Panc1 (cell line): ENCODE measurements around the gene PPIL1. TPM values are rescaled to one million over a fixed set of nuclear protein-coding genes. Genes with fewer than 3 reads are reported as not detected.
"Not testable (repeated sequence)": the region's sequence is repeated elsewhere in the genome, so short reads cannot be mapped to it uniquely, and the experiment has no call there.

ENCODE experiments used
- ATAC-seq: fragments of 200-7000 bp; cut with Tn5 transposase; 2 replicates; pipeline ENCODE4 v1.9.1; 2020; ENCODE audit warnings: mild to moderate bottlenecking, moderate library complexity
- BruUV-seq: library from RNA; stranded (reverse); fragments of 400-500 nt; replicated peaks from 2 replicates; lab custom pipeline; 2021; lab: Mats Ljungman, UMichigan
- CTCF ChIA-PET: fragments of 300-600 bp; sonication (Branson Sonifier 250); formaldehyde crosslinking; loops from one replicate; lab custom pipeline; 2022; ENCODE audit warnings: antibody characterized with exemption; lab: Charles Lee
- POLR2A ChIA-PET: fragments of 300-600 bp; sonication (Branson Sonifier 250); formaldehyde crosslinking; loops from one replicate; lab custom pipeline; 2022; ENCODE audit warnings: antibody characterized with exemption; lab: Charles Lee
- DNase-seq: peaks from one replicate; pipeline ENCODE4 v3.0.0-alpha.2; 2010; ENCODE audit warnings: low read depth, low spot score
- H3K27ac ChIP-seq: 2 replicates; pipeline ENCODE4 v1.5.1; 2011; ENCODE audit warnings: mild to moderate bottlenecking, low read length, inconsistent platforms
- H3K27me3 ChIP-seq: fragments of 200-500 bp; sonication (Bioruptor generic); 2 replicates; pipeline ENCODE4 v1.6.0; 2014; ENCODE audit warnings: low read length, inconsistent platforms; ENCODE audit not compliant: control insufficient read depth, insufficient read depth
- H3K36me3 ChIP-seq: fragments of 200-500 bp; sonication (Bioruptor generic); 2 replicates; pipeline ENCODE4 v1.5.1; 2014; ENCODE audit warnings: inconsistent platforms, mild to moderate bottlenecking, low read length, moderate library complexity; ENCODE audit not compliant: control insufficient read depth, insufficient read depth
- H3K4me1 ChIP-seq: 2 replicates; pipeline ENCODE4 v1.5.1; 2011; ENCODE audit warnings: inconsistent platforms, mild to moderate bottlenecking, low read length, moderate library complexity; ENCODE audit not compliant: control insufficient read depth, insufficient read depth
- H3K4me3 ChIP-seq, 2 experiments: 2 replicates each; pipeline ENCODE4 v1.5.1; 2011 to 2012; ENCODE audit warnings: low read depth in 2 of 2, low read length in 2 of 2, mild to moderate bottlenecking in 2 of 2, inconsistent platforms in 1 of 2, moderate library complexity in 1 of 2
- H3K9me3 ChIP-seq: fragments of 200-500 bp; sonication (Bioruptor generic); 2 replicates; pipeline ENCODE4 v1.5.1; 2014; ENCODE audit warnings: low read depth, mild to moderate bottlenecking, inconsistent platforms, low read length, moderate library complexity; ENCODE audit not compliant: control insufficient read depth, insufficient read depth
- CTCF ChIP-seq: fragments of 450-650 bp; IDR thresholded peaks from 2 replicates; pipeline ENCODE4 v1.5.1; 2017; ENCODE audit warnings: mild to moderate bottlenecking
- POLR2AphosphoS5 ChIP-seq: IDR thresholded peaks from 2 replicates; pipeline ENCODE4 v1.6.1; 2012; ENCODE audit warnings: mild to moderate bottlenecking, low read depth, low read length, moderate library complexity
- SIN3A ChIP-seq: IDR thresholded peaks from 2 replicates; pipeline ENCODE4 v1.6.1; 2012; ENCODE audit warnings: low read depth, mild to moderate bottlenecking, low read length, moderate library complexity, borderline replicate concordance; ENCODE audit not compliant: insufficient read depth
- TCF7L2 ChIP-seq: IDR thresholded peaks from 2 replicates; pipeline ENCODE4 v1.6.1; 2011; ENCODE audit warnings: mild to moderate bottlenecking, low read depth, low read length, inconsistent platforms
- in situ Hi-C: cut with HindIII; loops from 2 replicates; pipeline ENCODE4 v1.10.0; 2016; ENCODE audit warnings: low sequenced_read_pairs, low pct_unique_long_range_greater_than_20kb
- intact Hi-C: fragments of 100-400 bp; cut with micrococcal nuclease; formaldehyde crosslinking; loops from one replicate; pipeline ENCODE4 v1.10.0; 2022; ENCODE audit not compliant: unreplicated experiment
- total RNA-seq: library from RNA; stranded (reverse); gene quantifications from one replicate; pipeline ENCODE4 v1.2.1, GENCODE V29; 2021; ENCODE audit not compliant: unreplicated experiment
- TF ChIP-seq, protein P1 (sequence below), 2 experiments: IDR thresholded peaks; 2 replicates each; pipeline ENCODE4 v1.6.1; 2011 to 2012; ENCODE audit warnings: low read depth in 2 of 2, control low read depth in 1 of 2, low read length in 1 of 2, mild to moderate bottlenecking in 1 of 2, moderate library complexity in 1 of 2; ENCODE audit not compliant: insufficient read depth in 1 of 2

The PPIL1 gene
- total RNA-seq, 1 experiment from 2014 or later, result 44.1 TPM

DNA sequence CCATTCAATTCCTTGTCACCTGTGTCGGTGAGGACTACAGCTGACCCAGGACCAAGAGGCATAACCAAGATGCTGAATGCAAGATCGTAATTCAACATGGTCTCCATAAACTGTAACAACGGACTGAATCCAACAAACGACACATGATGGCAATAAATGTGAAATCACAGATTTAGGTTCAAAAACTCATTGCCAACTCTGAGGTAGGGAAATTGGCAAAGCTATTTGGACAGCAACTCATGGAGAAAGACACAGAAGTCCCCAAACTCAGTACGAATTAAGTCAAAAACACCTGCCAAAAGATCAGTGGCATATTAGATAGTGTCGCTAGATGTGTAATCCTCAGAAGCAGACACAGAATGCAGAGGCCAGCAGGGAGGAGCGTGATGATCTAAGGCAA is 60.4 kb downstream of the PPIL1 start:
- DNase-seq (no peak), ATAC-seq (no peak)
- ChIA-PET POLR2A (no interaction called here), CTCF (no interaction called here)
- no peaks in the 10 kb centered on the region for H3K36me3 ChIP-seq
- no peaks in the 10 kb centered on the region for H3K4me1 ChIP-seq
- TF ChIP-seq, protein P1, sequence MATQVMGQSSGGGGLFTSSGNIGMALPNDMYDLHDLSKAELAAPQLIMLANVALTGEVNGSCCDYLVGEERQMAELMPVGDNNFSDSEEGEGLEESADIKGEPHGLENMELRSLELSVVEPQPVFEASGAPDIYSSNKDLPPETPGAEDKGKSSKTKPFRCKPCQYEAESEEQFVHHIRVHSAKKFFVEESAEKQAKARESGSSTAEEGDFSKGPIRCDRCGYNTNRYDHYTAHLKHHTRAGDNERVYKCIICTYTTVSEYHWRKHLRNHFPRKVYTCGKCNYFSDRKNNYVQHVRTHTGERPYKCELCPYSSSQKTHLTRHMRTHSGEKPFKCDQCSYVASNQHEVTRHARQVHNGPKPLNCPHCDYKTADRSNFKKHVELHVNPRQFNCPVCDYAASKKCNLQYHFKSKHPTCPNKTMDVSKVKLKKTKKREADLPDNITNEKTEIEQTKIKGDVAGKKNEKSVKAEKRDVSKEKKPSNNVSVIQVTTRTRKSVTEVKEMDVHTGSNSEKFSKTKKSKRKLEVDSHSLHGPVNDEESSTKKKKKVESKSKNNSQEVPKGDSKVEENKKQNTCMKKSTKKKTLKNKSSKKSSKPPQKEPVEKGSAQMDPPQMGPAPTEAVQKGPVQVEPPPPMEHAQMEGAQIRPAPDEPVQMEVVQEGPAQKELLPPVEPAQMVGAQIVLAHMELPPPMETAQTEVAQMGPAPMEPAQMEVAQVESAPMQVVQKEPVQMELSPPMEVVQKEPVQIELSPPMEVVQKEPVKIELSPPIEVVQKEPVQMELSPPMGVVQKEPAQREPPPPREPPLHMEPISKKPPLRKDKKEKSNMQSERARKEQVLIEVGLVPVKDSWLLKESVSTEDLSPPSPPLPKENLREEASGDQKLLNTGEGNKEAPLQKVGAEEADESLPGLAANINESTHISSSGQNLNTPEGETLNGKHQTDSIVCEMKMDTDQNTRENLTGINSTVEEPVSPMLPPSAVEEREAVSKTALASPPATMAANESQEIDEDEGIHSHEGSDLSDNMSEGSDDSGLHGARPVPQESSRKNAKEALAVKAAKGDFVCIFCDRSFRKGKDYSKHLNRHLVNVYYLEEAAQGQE (IDR thresholded peaks at IDR 0.05; ENCODE audit: insufficient read depth in 1 of 2, low read depth in 2 of 2, low read length in 1 of 2), result no peak
- TF ChIP-seq TCF7L2 (no peak), CTCF (no peak), SIN3A (no peak), POLR2AphosphoS5 (no peak)
- no peaks in the 10 kb centered on the region for H3K9me3 ChIP-seq
- intact Hi-C loops (no loop called here), in situ Hi-C loops (no loop called here)
- H3K27me3 ChIP-seq, result no peaks in the 10 kb centered on the region
- no TSS peak for BruUV-seq
- H3K4me3 ChIP-seq, result no peak overlapping the region
- H3K27ac ChIP-seq, result no peak overlapping the region

GRCh38 chr6:36813526-36813925 is 61.1 kb downstream of the PPIL1 start:
- no peak for DNase-seq
- Histone ChIP-seq H3K4me3 (no peak overlapping the region), H3K4me1 (no peaks in the 10 kb centered on the region), H3K36me3 (no peaks in the 10 kb centered on the region), H3K27ac (no peak overlapping the region), H3K27me3 (no peaks in the 10 kb centered on the region), H3K9me3 (no peaks in the 10 kb centered on the region)
- BruUV-seq, result no TSS peak
- TF ChIP-seq TCF7L2, result no peak
- TF ChIP-seq SIN3A, result no peak
- TF ChIP-seq CTCF, result no peak
- TF ChIP-seq, protein P1 (IDR thresholded peaks at IDR 0.05; ENCODE audit: insufficient read depth in 1 of 2, low read depth in 2 of 2, low read length in 1 of 2), result no peak
- TF ChIP-seq POLR2AphosphoS5, result no peak
- no peak for ATAC-seq
- POLR2A ChIA-PET, result no interaction called here
- CTCF ChIA-PET, result no interaction called here
- in situ Hi-C loops (no loop called here), intact Hi-C loops (no loop called here)

DNA sequence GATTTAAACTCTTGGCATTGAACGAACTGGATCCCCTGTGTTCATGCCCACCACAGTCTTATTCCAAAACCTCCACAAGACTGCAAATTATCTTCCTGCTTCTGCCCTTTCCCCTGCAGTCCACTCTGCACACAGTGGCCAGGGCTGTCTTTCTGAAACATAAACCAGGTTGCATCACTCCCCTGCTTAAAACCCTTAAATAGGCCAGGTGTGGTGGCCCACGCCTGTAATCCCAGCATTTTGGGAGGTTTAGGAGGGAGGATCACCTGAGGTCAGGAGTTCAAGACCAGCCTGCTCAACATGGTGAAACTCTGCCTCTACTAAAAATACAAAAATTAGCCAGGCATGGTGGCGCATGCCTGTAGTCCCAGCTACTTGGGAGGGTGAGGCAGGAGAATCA is 61.6 kb downstream of the PPIL1 start:
- H3K36me3 ChIP-seq, H3K27ac ChIP-seq, ATAC-seq, intact Hi-C loops, POLR2A ChIA-PET, H3K4me1 ChIP-seq, H3K27me3 ChIP-seq, H3K4me3 ChIP-seq, in situ Hi-C loops, DNase-seq, CTCF ChIA-PET, BruUV-seq, H3K9me3 ChIP-seq: not testable (repeated sequence)
